ENCODE measurements around the gene TNP2. TPM values are rescaled to one million over a fixed set of nuclear protein-coding genes. Genes with fewer than 3 reads are reported as not detected.

The TNP2 gene
- total RNA-seq, 1 donor from 2014 or later = not detected

DNA sequence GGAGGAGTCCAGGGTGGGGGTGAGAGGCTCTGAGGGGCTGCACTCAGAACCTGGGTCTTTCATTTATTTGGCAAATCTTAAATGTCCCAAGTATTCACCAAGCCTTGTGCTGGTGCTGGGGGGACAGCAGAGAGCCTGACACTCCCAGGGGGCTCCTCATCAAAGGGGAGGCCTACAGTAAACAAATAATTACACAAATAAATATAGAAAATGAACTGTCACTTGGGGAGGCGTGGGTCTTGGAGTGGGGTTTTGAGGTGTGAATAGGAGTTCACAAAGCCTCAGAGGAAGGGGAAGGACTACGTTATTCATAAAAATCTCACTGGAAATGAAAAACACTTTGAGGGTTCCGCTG lies 27.2 kb upstream of the TNP2 start:
- no peaks in the 10 kb centered on the region for H3K36me3 Mint-ChIP-seq (ENCODE audit: low read depth, unreplicated experiment)
- no peak overlapping the region for H3K27ac Mint-ChIP-seq (ENCODE audit: unreplicated experiment)

DNA sequence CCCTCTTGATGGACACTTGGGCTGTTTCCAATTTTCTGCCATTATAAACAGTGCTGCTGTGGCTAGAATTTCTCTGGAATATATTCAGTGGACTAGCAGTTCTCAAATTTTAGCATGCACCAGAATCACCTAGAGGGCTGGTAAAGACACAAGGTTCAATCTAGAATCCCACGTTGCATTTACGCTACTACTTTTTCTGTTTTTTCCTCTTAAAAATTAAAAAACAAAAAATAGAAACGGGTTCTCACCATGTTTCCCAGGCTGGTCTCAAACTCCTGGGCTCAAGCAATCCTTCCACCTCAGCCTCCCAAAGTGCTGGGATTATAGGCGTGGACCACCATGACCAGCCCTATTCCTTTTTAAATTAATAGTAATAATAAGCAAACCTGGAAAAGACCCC lies 26.5 kb upstream of the TNP2 start:
- TF ChIP-seq, protein P1, sequence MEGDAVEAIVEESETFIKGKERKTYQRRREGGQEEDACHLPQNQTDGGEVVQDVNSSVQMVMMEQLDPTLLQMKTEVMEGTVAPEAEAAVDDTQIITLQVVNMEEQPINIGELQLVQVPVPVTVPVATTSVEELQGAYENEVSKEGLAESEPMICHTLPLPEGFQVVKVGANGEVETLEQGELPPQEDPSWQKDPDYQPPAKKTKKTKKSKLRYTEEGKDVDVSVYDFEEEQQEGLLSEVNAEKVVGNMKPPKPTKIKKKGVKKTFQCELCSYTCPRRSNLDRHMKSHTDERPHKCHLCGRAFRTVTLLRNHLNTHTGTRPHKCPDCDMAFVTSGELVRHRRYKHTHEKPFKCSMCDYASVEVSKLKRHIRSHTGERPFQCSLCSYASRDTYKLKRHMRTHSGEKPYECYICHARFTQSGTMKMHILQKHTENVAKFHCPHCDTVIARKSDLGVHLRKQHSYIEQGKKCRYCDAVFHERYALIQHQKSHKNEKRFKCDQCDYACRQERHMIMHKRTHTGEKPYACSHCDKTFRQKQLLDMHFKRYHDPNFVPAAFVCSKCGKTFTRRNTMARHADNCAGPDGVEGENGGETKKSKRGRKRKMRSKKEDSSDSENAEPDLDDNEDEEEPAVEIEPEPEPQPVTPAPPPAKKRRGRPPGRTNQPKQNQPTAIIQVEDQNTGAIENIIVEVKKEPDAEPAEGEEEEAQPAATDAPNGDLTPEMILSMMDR (IDR thresholded peaks at IDR 0.05; ENCODE audit: unreplicated experiment) = no peak
- Mint-ChIP-seq H3K27ac (ENCODE audit: unreplicated experiment) (no peak overlapping the region), H3K9me3 (ENCODE audit: unreplicated experiment) (no peaks in the 10 kb centered on the region), H3K4me3 (ENCODE audit: unreplicated experiment) (no peak overlapping the region), H3K36me3 (ENCODE audit: low read depth, unreplicated experiment) (no peaks in the 10 kb centered on the region), H3K27me3 (ENCODE audit: unreplicated experiment) (peaks cover 7% of the 10 kb centered on the region), H3K4me1 (ENCODE audit: unreplicated experiment) (peaks cover 3% of the 10 kb centered on the region)
- DNase-seq (ENCODE audit: low spot score) = no peak

More for the DNA sequence above, 27.2 kb upstream of the TNP2 start:
- no peak overlapping the region for H3K4me3 Mint-ChIP-seq (ENCODE audit: unreplicated experiment)
- TF ChIP-seq, protein P1 (IDR thresholded peaks at IDR 0.05; ENCODE audit: unreplicated experiment) = no peak
- H3K4me1 Mint-ChIP-seq (ENCODE audit: unreplicated experiment) = peaks cover 3% of the 10 kb centered on the region
- no peak for DNase-seq (ENCODE audit: low spot score)
- H3K27me3 Mint-ChIP-seq (ENCODE audit: unreplicated experiment) = peaks cover 6% of the 10 kb centered on the region
- H3K9me3 Mint-ChIP-seq (ENCODE audit: unreplicated experiment) = no peaks in the 10 kb centered on the region

GRCh38 chr16:11292076-11292748 lies 23.1 kb upstream of the TNP2 start:
- H3K36me3 Mint-ChIP-seq (ENCODE audit: low read depth, unreplicated experiment) = no peaks in the 10 kb centered on the region
- TF ChIP-seq, protein P1 (IDR thresholded peaks at IDR 0.05; ENCODE audit: unreplicated experiment) = no peak
- no peak overlapping the region for H3K4me3 Mint-ChIP-seq (ENCODE audit: unreplicated experiment)

GRCh38 chr16:11291091-11291703 lies 22.1 kb upstream of the TNP2 start:
- peaks cover 5% of the 10 kb centered on the region for H3K27me3 Mint-ChIP-seq (ENCODE audit: unreplicated experiment)
- H3K36me3 Mint-ChIP-seq (ENCODE audit: low read depth, unreplicated experiment) = no peaks in the 10 kb centered on the region
- H3K27ac Mint-ChIP-seq (ENCODE audit: unreplicated experiment) = no peak overlapping the region
- no peak overlapping the region for H3K4me3 Mint-ChIP-seq (ENCODE audit: unreplicated experiment)
- DNase-seq (ENCODE audit: low spot score) = no peak
- TF ChIP-seq, protein P1 (IDR thresholded peaks at IDR 0.05; ENCODE audit: unreplicated experiment) = no peak
- H3K9me3 Mint-ChIP-seq (ENCODE audit: unreplicated experiment) = no peaks in the 10 kb centered on the region
- H3K4me1 Mint-ChIP-seq (ENCODE audit: unreplicated experiment) = no peaks in the 10 kb centered on the region

More at GRCh38 chr16:11292076-11292748, 23.1 kb upstream of the TNP2 start:
- peaks cover 3% of the 10 kb centered on the region for H3K4me1 Mint-ChIP-seq (ENCODE audit: unreplicated experiment)
- H3K27ac Mint-ChIP-seq (ENCODE audit: unreplicated experiment) = no peak overlapping the region
- peaks cover 5% of the 10 kb centered on the region for H3K27me3 Mint-ChIP-seq (ENCODE audit: unreplicated experiment)
- no peak for DNase-seq (ENCODE audit: low spot score)
- H3K9me3 Mint-ChIP-seq (ENCODE audit: unreplicated experiment) = no peaks in the 10 kb centered on the region
